Naive thymus-derived CD4-positive, alpha-beta T cell (primary cell): ENCODE measurements around the gene RBMS3. TPM values are rescaled to one million over a fixed set of nuclear protein-coding genes. Genes with fewer than 3 reads are reported as not detected.
"Not testable (repeated sequence)": the region's sequence is repeated elsewhere in the genome, so short reads cannot be mapped to it uniquely, and the experiment has no call there.

Experiments
- ATAC-seq: fragments of 150-1000 bp; cut with Tn5 transposase; 2 replicates; pipeline ENCODE4 v1.10.0; 2021; ENCODE audit warnings: mild to moderate bottlenecking, moderate library complexity
- CTCF ChIA-PET: fragments of 350-600 bp; sonication (Branson Sonifier 250); formaldehyde crosslinking; loops from one replicate; lab custom pipeline; 2021; ENCODE audit warnings: antibody characterized with exemption; lab: Charles Lee
- POLR2A ChIA-PET: fragments of 350-600 bp; sonication (Branson Sonifier 250); formaldehyde crosslinking; loops from one replicate; lab custom pipeline; 2021; ENCODE audit warnings: antibody characterized with exemption, inconsistent platforms; lab: Charles Lee
- DNase-seq, 9 donors: peaks; one replicate each; pipeline versions ENCODE4 v3.0.0 to v3.0.0-alpha.2; 2020 to 2022; ENCODE audit warnings: mixed read lengths in 1 of 9
- H3K27ac ChIP-seq: one replicate; pipeline ENCODE4 v1.7.0; 2013; ENCODE audit warnings: mild to moderate bottlenecking, low read depth, low read length, moderate library complexity
- H3K27me3 ChIP-seq, 2 donors: one replicate each; pipeline ENCODE4 v1.7.0; 2013; ENCODE audit warnings: low read length in 2 of 2, mild to moderate bottlenecking in 2 of 2, moderate library complexity in 2 of 2; ENCODE audit not compliant: control insufficient read depth in 2 of 2, insufficient read depth in 2 of 2
- H3K36me3 ChIP-seq, 3 experiments: 1 replicate in 2 of 3; 2 replicates in 1 of 3; pipeline ENCODE4 v1.7.0; 2013; ENCODE audit warnings: low read length in 3 of 3, mild to moderate bottlenecking in 3 of 3, moderate library complexity in 1 of 3; ENCODE audit not compliant: insufficient read depth in 3 of 3, control insufficient read depth in 2 of 3
- H3K4me1 ChIP-seq, 2 donors: one replicate each; pipeline ENCODE4 v1.7.0; 2013; ENCODE audit warnings: low read length in 2 of 2, mild to moderate bottlenecking in 2 of 2, moderate library complexity in 1 of 2; ENCODE audit not compliant: control insufficient read depth in 2 of 2, insufficient read depth in 2 of 2
- H3K4me3 ChIP-seq: 2 replicates; pipeline ENCODE4 v1.7.0; 2013; ENCODE audit warnings: mild to moderate bottlenecking, low read length
- H3K9me3 ChIP-seq, 3 experiments: 1 replicate in 2 of 3; 2 replicates in 1 of 3; pipeline ENCODE4 v1.7.0; 2013; ENCODE audit warnings: low read length in 3 of 3; ENCODE audit not compliant: control insufficient read depth in 2 of 3
- H3K27ac Mint-ChIP-seq, 9 donors: one replicate each; pipeline ENCODE4 v1.8.0; 2020 to 2022; ENCODE audit warnings: mixed read lengths in 9 of 9, mild to moderate bottlenecking in 8 of 9, moderate library complexity in 5 of 9, inconsistent platforms in 2 of 9
- H3K27me3 Mint-ChIP-seq, 5 donors: one replicate each; pipeline ENCODE4 v1.8.0; 2021 to 2022; ENCODE audit warnings: mixed read lengths in 5 of 5, mild to moderate bottlenecking in 1 of 5
- H3K36me3 Mint-ChIP-seq, 5 donors: one replicate each; pipeline ENCODE4 v1.8.0; 2020 to 2022; ENCODE audit warnings: mixed read lengths in 5 of 5, mild to moderate bottlenecking in 3 of 5, inconsistent platforms in 1 of 5
- H3K4me1 Mint-ChIP-seq, 7 donors: one replicate each; pipeline ENCODE4 v1.8.0; 2020 to 2022; ENCODE audit warnings: mixed read lengths in 7 of 7, mild to moderate bottlenecking in 3 of 7, inconsistent platforms in 1 of 7
- H3K4me3 Mint-ChIP-seq, 10 donors: one replicate each; pipeline ENCODE4 v1.8.0; 2020 to 2022; ENCODE audit warnings: mild to moderate bottlenecking in 10 of 10, mixed read lengths in 10 of 10, moderate library complexity in 6 of 10, inconsistent platforms in 2 of 10
- H3K9me3 Mint-ChIP-seq, 11 donors: one replicate each; pipeline ENCODE4 v1.8.0; 2020 to 2022; ENCODE audit warnings: mixed read lengths in 11 of 11, mild to moderate bottlenecking in 4 of 11, inconsistent platforms in 1 of 11, moderate library complexity in 1 of 11
- intact Hi-C, 2 donors: fragments of 100-400 bp; cut with micrococcal nuclease; formaldehyde crosslinking; loops; one replicate each; pipeline ENCODE4 v1.15.1; 2023
- polyA plus RNA-seq, 2 donors: library from polyadenylated mRNA; unstranded; fragments of 300-500 nt; fragmentation: Illumina TruSeq; gene quantifications; one replicate each; pipeline ENCODE4 v1.2.3, GENCODE V29; 2021
- total RNA-seq, 6 experiments: library from RNA in 5 of 6; stranded (reverse) in 5 of 6; gene quantifications; 1 replicate in 5 of 6; 2 replicates in 1 of 6; pipeline ENCODE4 v1.2.3 and lab custom pipeline; 2021 to 2026

The RBMS3 gene
- total and polyA plus RNA-seq, 7 experiments from 2014 or later: 0.15 to 4.9 (median 0.49) TPM

- Histone ChIP-seq H3K4me3 (no peak overlapping the region), H3K4me1 (no peaks in the 10 kb centered on the region), H3K27me3 (no peaks in the 10 kb centered on the region), H3K27ac (no peak overlapping the region), H3K36me3 (no peaks in the 10 kb centered on the region), H3K9me3 (no peaks in the 10 kb centered on the region)
- ATAC-seq (no peak), DNase-seq (no peak)
- Mint-ChIP-seq H3K36me3 (no peaks in the 10 kb centered on the region), H3K9me3 (peaks cover 0 to 4% (median 1%) of the 10 kb centered on the region in 11 donors), H3K4me3 (no peak overlapping the region), H3K4me1 (peaks cover 0 to 5% (median 0%) of the 10 kb centered on the region in 7 donors), H3K27ac (no peak overlapping the region), H3K27me3 (no peaks in the 10 kb centered on the region)
- ChIA-PET POLR2A (no interaction called here), CTCF (no interaction called here)
- intact Hi-C loops: no loop called here
Observed at GRCh38 chr3:29382845-29383244, 102.0 kb downstream of the RBMS3 start.

DNA sequence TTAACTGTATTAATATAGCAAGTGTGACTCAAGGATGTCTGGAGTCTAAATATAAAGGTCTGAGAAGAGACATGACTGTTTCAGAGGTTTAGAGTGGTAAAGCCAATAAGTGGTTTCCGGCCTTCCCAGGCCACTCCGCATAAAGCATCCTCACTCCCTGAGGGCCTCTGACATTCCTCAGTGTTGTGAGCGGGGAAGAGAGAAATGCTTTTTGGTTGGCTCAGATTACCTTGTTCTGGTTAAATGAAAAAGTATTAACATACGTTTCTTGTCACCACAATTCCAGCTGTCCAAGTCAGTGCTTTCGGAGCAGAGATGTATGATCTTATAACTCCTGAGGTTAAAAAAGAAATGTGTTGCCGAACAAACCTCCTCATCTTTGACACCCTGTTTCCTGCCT lies 103.8 kb downstream of the RBMS3 start:
- H3K4me1 ChIP-seq: no peaks in the 10 kb centered on the region
- intact Hi-C loops: no loop called here
- no peaks in the 10 kb centered on the region for H3K27me3 ChIP-seq
- no peak overlapping the region for H3K4me3 ChIP-seq
- H3K9me3 ChIP-seq: no peaks in the 10 kb centered on the region
- no peaks in the 10 kb centered on the region for H3K36me3 ChIP-seq
- peaks cover 0 to 9% (median 1%) of the 10 kb centered on the region in 11 donors for H3K9me3 Mint-ChIP-seq
- CTCF ChIA-PET: no interaction called here
- peaks cover 0 to 5% (median 0%) of the 10 kb centered on the region in 7 donors for H3K4me1 Mint-ChIP-seq
- no peaks in the 10 kb centered on the region for H3K27me3 Mint-ChIP-seq
- no peaks in the 10 kb centered on the region for H3K36me3 Mint-ChIP-seq
- H3K27ac Mint-ChIP-seq: no peak overlapping the region
- no peak overlapping the region for H3K4me3 Mint-ChIP-seq
- H3K27ac ChIP-seq: no peak overlapping the region
- ATAC-seq (no peak), DNase-seq (no peak)
- POLR2A ChIA-PET: no interaction called here

DNA sequence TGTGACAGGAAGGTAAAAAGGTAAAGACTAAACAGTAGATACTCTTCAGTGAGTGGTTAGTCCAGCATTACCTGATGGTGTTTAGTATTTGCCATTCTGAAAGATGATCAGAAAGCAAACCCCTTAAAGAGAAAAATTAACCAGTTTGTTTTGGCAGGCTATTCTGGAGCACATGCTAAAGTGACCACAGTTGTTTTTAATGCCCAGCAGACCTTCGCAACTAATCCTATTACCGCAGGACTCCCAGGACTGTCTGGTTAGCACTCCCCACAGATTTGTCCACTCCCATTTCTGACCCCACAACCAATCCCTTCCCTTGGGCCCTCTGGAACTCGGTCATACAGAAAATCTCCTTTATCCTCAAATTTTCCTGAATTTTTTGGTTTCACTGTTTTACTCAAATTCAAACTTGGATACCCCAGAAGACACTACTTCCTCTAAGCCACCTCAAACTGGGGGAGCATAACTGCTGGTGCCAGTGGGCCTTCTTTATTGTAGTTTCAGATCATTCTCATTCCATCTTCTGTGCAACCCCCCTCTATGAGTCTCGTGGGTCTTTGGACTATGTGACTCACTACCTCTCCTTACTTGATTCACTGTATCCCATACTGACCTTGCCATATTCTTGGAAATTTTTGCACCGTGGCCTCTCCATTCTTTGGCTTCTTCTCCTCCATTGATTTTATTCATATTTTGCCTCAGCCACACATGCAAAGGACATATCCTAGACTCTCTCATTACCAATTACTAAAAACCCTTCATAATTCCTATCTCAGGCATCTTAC lies 104.4 kb downstream of the RBMS3 start:
- H3K9me3 Mint-ChIP-seq: peaks cover 0 to 9% (median 1%) of the 10 kb centered on the region in 11 donors
- Histone ChIP-seq H3K27ac (no peak overlapping the region), H3K36me3 (no peaks in the 10 kb centered on the region), H3K9me3 (no peaks in the 10 kb centered on the region), H3K27me3 (no peaks in the 10 kb centered on the region), H3K4me1 (no peaks in the 10 kb centered on the region), H3K4me3 (no peak overlapping the region)
- ATAC-seq (no peak), DNase-seq (no peak)
- no peak overlapping the region for H3K27ac Mint-ChIP-seq
- no peak overlapping the region for H3K4me3 Mint-ChIP-seq
- intact Hi-C loops: no loop called here
- CTCF ChIA-PET: no interaction called here
- H3K36me3 Mint-ChIP-seq: no peaks in the 10 kb centered on the region
- H3K27me3 Mint-ChIP-seq: no peaks in the 10 kb centered on the region
- peaks cover 0 to 5% (median 0%) of the 10 kb centered on the region in 7 donors for H3K4me1 Mint-ChIP-seq
- POLR2A ChIA-PET: no interaction called here

DNA sequence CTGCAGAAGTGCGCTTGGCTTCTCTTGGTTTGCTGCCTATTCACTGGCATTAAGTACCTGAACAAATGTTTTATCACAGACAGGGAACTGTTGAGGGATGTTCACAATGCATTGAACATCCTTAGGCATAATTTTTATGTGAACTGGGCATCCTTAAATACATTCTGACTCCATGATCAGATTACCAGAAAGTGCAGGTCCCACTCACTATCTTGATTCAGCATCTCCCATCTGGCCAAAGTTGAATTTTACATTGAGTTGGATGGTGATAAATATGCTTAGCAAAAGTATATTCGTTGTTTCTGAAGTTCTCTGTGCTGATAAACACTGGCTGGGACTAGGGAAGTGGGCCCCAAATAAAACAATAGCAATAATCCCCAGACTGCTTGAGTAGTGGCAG lies 108.5 kb downstream of the RBMS3 start:
- Mint-ChIP-seq H3K27ac (no peak overlapping the region), H3K4me1 (peaks cover 0 to 5% (median 0%) of the 10 kb centered on the region in 7 donors), H3K9me3 (peaks cover 0 to 16% (median 6%) of the 10 kb centered on the region in 11 donors), H3K27me3 (no peaks in the 10 kb centered on the region), H3K4me3 (no peak overlapping the region), H3K36me3 (no peaks in the 10 kb centered on the region)
- Histone ChIP-seq H3K4me3 (no peak overlapping the region), H3K27ac (no peak overlapping the region), H3K4me1 (no peaks in the 10 kb centered on the region), H3K36me3 (no peaks in the 10 kb centered on the region), H3K27me3 (no peaks in the 10 kb centered on the region), H3K9me3 (no peaks in the 10 kb centered on the region)
- intact Hi-C loops: no loop called here
- DNase-seq (no peak), ATAC-seq (no peak)
- ChIA-PET POLR2A (no interaction called here), CTCF (no interaction called here)

GRCh38 chr3:29392625-29393388 lies 111.9 kb downstream of the RBMS3 start:
- peaks cover 0 to 3% (median 0%) of the 10 kb centered on the region in 5 donors for H3K27me3 Mint-ChIP-seq
- no peaks in the 10 kb centered on the region for H3K4me1 Mint-ChIP-seq
- ChIA-PET POLR2A (no interaction called here), CTCF (no interaction called here)
- Histone ChIP-seq H3K4me3 (no peak overlapping the region), H3K4me1 (no peaks in the 10 kb centered on the region), H3K9me3 (no peaks in the 10 kb centered on the region), H3K36me3 (no peaks in the 10 kb centered on the region), H3K27ac (no peak overlapping the region), H3K27me3 (no peaks in the 10 kb centered on the region)
- no peak overlapping the region for H3K4me3 Mint-ChIP-seq
- no peaks in the 10 kb centered on the region for H3K36me3 Mint-ChIP-seq
- intact Hi-C loops: no loop called here
- DNase-seq (no peak), ATAC-seq (no peak)
- no peak overlapping the region for H3K27ac Mint-ChIP-seq
- H3K9me3 Mint-ChIP-seq: peaks cover 0 to 19% (median 9%) of the 10 kb centered on the region in 11 donors

DNA sequence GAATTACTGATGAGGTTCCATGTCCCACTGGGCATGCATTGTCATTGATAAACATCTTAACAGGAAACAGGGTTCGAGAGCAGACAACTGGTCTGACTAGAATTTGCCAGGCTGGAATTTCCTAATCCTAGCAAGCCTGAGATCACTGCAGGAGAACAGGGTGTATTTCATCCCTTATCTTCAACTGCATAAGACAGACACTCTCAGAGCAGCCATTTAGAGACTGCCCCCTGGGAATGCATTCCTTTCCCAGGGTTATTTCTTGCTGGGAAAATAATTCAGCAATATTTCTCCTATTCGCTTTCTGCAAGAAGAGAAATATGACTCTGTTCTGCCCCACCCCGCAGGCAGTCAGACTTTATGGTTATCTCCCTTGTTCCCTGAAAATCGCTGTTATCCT lies 113.1 kb downstream of the RBMS3 start:
- not testable (repeated sequence) for H3K27me3 Mint-ChIP-seq, H3K36me3 Mint-ChIP-seq, H3K27ac Mint-ChIP-seq

More for the DNA sequence above, 113.1 kb downstream of the RBMS3 start:
- H3K4me3 ChIP-seq, H3K9me3 ChIP-seq, CTCF ChIA-PET, H3K4me1 Mint-ChIP-seq, H3K27me3 ChIP-seq, H3K4me3 Mint-ChIP-seq, ATAC-seq, intact Hi-C loops, DNase-seq, H3K4me1 ChIP-seq, H3K27ac ChIP-seq, H3K36me3 ChIP-seq, POLR2A ChIA-PET: not testable (repeated sequence)
- H3K9me3 Mint-ChIP-seq: peaks cover 0 to 18% (median 7%) of the 10 kb centered on the region in 11 donors
